GM12878 (cell line): Measurements from ENCODE around the gene LEKR1. TPM values are rescaled to one million over a fixed set of nuclear protein-coding genes. Genes with fewer than 3 reads are reported as not detected.
A peak's percentile ranks its signal among the peaks of the same experiment; 100 is the strongest.

Experiments used
- ATAC-seq: fragments of 200-7000 bp; cut with Tn5 transposase; 3 replicates; pipeline ENCODE4 v1.9.1; 2020; ENCODE audit warnings: mild to moderate bottlenecking, moderate library complexity
- BruUV-seq: library from RNA; stranded (reverse); fragments of 400-500 nt; replicated peaks from 2 replicates; lab custom pipeline; 2021; lab: Mats Ljungman, UMichigan
- CTCF ChIA-PET: fragments of 300-600 bp; sonication (Branson Sonifier 250); formaldehyde crosslinking; extraction: SDS; loops from one replicate; lab custom pipeline; 2021; ENCODE audit warnings: inconsistent platforms; lab: Yijun Ruan, JAX
- POLR2A ChIA-PET: fragments of 350-600 bp; formaldehyde crosslinking; extraction: SDS; loops from one replicate; lab custom pipeline; 2021; ENCODE audit warnings: inconsistent platforms; lab: Charles Lee
- RAD21 ChIA-PET: fragments of 300-600 bp; sonication (Branson Sonifier 250); formaldehyde crosslinking; loops from one replicate; lab custom pipeline; 2023; ENCODE audit warnings: antibody characterized with exemption; ENCODE audit not compliant: unreplicated experiment; lab: Charles Lee
- SMC1A ChIA-PET: fragments of 300-600 bp; sonication (Branson Sonifier 250); formaldehyde crosslinking; loops from one replicate; lab custom pipeline; 2023; ENCODE audit not compliant: unreplicated experiment, uncharacterized antibody; lab: Charles Lee
- DNase-seq: peaks from one replicate; pipeline ENCODE4 v3.0.0-alpha.2; 2011; ENCODE audit warnings: low read depth, low spot score
- FAIRE-seq: peaks from 3 replicates; lab custom pipeline; 2011; peaks lifted over from hg19 to GRCh38; lab: Jason Lieb, UNC
- H2AFZ ChIP-seq: 2 replicates; pipeline ENCODE4 v1.6.0; 2011; ENCODE audit warnings: low read depth, low read length, control low read depth; ENCODE audit not compliant: control insufficient read depth
- H3K27ac ChIP-seq: 2 replicates; pipeline ENCODE4 v1.5.1; 2011; ENCODE audit warnings: control low read depth; ENCODE audit not compliant: control insufficient read depth, insufficient read depth
- H3K27me3 ChIP-seq, 2 experiments: replicated peaks in 1 of 2; 2 replicates each; pipeline versions ENCODE4 v1.6.0 to v1.6.1; 2011; ENCODE audit warnings: low read length in 1 of 2; ENCODE audit not compliant: control insufficient read depth in 2 of 2, insufficient read depth in 2 of 2
- H3K36me3 ChIP-seq, 2 experiments: 2 replicates each; pipeline ENCODE4 v1.5.1; 2011; ENCODE audit warnings: low read length in 1 of 2; ENCODE audit not compliant: control insufficient read depth in 2 of 2, insufficient read depth in 2 of 2
- H3K4me1 ChIP-seq: 2 replicates; pipeline ENCODE4 v1.6.1; 2011; ENCODE audit warnings: mild to moderate bottlenecking, low read length, moderate library complexity, mixed read lengths; ENCODE audit not compliant: control insufficient read depth, insufficient read depth
- H3K4me2 ChIP-seq: 2 replicates; pipeline ENCODE4 v1.6.0; 2011; ENCODE audit warnings: control low read depth; ENCODE audit not compliant: control insufficient read depth, insufficient read depth
- H3K4me3 ChIP-seq: fragments of 200-600 bp; sonication (generic); 2 replicates; pipeline ENCODE4 v1.5.1; 2016
- H3K79me2 ChIP-seq: 2 replicates; pipeline ENCODE4 v1.6.0; 2011; ENCODE audit warnings: low read length; ENCODE audit not compliant: control insufficient read depth, insufficient read depth
- H3K9ac ChIP-seq: 2 replicates; pipeline ENCODE4 v1.8.0; 2011; ENCODE audit warnings: low read length, control low read depth, mixed read lengths; ENCODE audit not compliant: control insufficient read depth, insufficient read depth
- H3K9me3 ChIP-seq: replicated peaks from 3 replicates; pipeline ENCODE4 v1.5.1; 2011; ENCODE audit warnings: mild to moderate bottlenecking, low read length; ENCODE audit not compliant: control insufficient read depth, insufficient read depth
- H4K20me1 ChIP-seq: 2 replicates; pipeline ENCODE4 v1.6.0; 2011; ENCODE audit not compliant: control insufficient read depth, insufficient read depth
- BCL11A ChIP-seq: IDR thresholded peaks from 2 replicates; pipeline ENCODE4 v1.6.1; 2011; ENCODE audit warnings: low read depth, low read length
- BCLAF1 ChIP-seq: fragments of 450-650 bp; IDR thresholded peaks from 2 replicates; pipeline ENCODE4 v1.6.1; 2017; ENCODE audit warnings: antibody characterized with exemption, mild to moderate bottlenecking, moderate library complexity
- BRCA1 ChIP-seq: IDR thresholded peaks from 2 replicates; pipeline ENCODE4 v1.6.1; 2011; ENCODE audit warnings: low read depth, low read length, improper control_type of control experiment
- CHD4 ChIP-seq: fragments of 200-600 bp; sonication (generic); IDR thresholded peaks from 2 replicates; pipeline ENCODE4 v1.6.1; 2016; ENCODE audit warnings: mild to moderate bottlenecking
- EED ChIP-seq: sonication (generic); IDR thresholded peaks from 2 replicates; pipeline ENCODE4 v1.6.1; 2016; ENCODE audit warnings: antibody characterized with exemption, low read depth
- GATAD2B ChIP-seq: fragments of 450-650 bp; conservative IDR thresholded peaks from 2 replicates; pipeline ENCODE4 v1.6.1; 2017; ENCODE audit warnings: low read depth, mild to moderate bottlenecking, moderate library complexity
- KDM1A ChIP-seq: fragments of 200-600 bp; sonication (generic); IDR thresholded peaks from 2 replicates; pipeline ENCODE4 v1.6.1; 2016; ENCODE audit warnings: borderline replicate concordance
- MYB ChIP-seq: fragments of 150-350 bp; IDR thresholded peaks from 2 replicates; pipeline ENCODE4 v1.6.1; 2014; ENCODE audit warnings: mild to moderate bottlenecking, low read depth, low read length, borderline replicate concordance
- PML ChIP-seq: IDR thresholded peaks from 2 replicates; pipeline ENCODE4 v1.6.1; 2012; ENCODE audit warnings: low read length, inconsistent platforms
- POLR2AphosphoS5 ChIP-seq: IDR thresholded peaks from 2 replicates; pipeline ENCODE4 v1.6.1; 2011; ENCODE audit warnings: mild to moderate bottlenecking, low read length, inconsistent platforms
- REST ChIP-seq: IDR thresholded peaks from 2 replicates; pipeline ENCODE4 v1.6.1; 2012; ENCODE audit warnings: mild to moderate bottlenecking, low read depth, low read length
- SKIL ChIP-seq: fragments of 450-650 bp; IDR thresholded peaks from 2 replicates; pipeline ENCODE4 v1.6.1; 2017; ENCODE audit warnings: mild to moderate bottlenecking, low read depth, inconsistent platforms; ENCODE audit not compliant: poor library complexity, severe bottlenecking
- SMAD1 ChIP-seq: fragments of 450-650 bp; IDR thresholded peaks from 2 replicates; pipeline ENCODE4 v1.6.1; 2018; ENCODE audit warnings: mild to moderate bottlenecking, low read depth; ENCODE audit not compliant: partially characterized antibody
- ZNF217 ChIP-seq: fragments of 450-650 bp; IDR thresholded peaks from 2 replicates; pipeline ENCODE4 v1.6.1; 2017; ENCODE audit warnings: antibody characterized with exemption, mild to moderate bottlenecking
- WGBS: methylation state at CpG from one replicate; pipeline ENCODE4 v1.1.6; 2016; ENCODE audit warnings: low lambda C conversion rate; ENCODE audit not compliant: insufficient replicate concordance, insufficient coverage; ENCODE audit errors: missing lambda C conversion rate; 5-methylcytosine and 5-hydroxymethylcytosine counted together
- in situ Hi-C: fragments of 300-500 bp; cut with MboI; formaldehyde crosslinking; loops from 9 replicates; pipeline ENCODE4 v1.14.3; 2018; ENCODE audit warnings: mixed read lengths
- intact Hi-C: fragments of 100-400 bp; cut with micrococcal nuclease; formaldehyde crosslinking; loops from one replicate; pipeline ENCODE4 v1.14.2; 2022; ENCODE audit not compliant: unreplicated experiment
- polyA plus RNA-seq, 11 experiments: library from polyadenylated mRNA; depleted of rRNA in 4 of 11; unstranded in 6 of 11; stranded (reverse) in 5 of 11; fragments of >200 nt; fragmentation: Nextera tagmentation in 4 of 11; fragmentation: Illumina TruSeq in 1 of 11; extraction: Ambion mirVana in 4 of 11; extraction: Trizol in 1 of 11; gene quantifications; 1 replicate in 1 of 11; 2 replicates in 10 of 11; pipeline versions ENCODE4 v1.2.1 to v1.2.3, GENCODE V29; 2011 to 2016; ENCODE audit warnings: inconsistent platforms in 2 of 11, missing spikeins in 2 of 11, low read depth in 1 of 11
- total RNA-seq, 4 experiments: library from RNA; depleted of rRNA in 3 of 4; stranded (reverse); fragments of >200 nt in 3 of 4; fragmentation: Illumina TruSeq in 1 of 4; extraction: Trizol in 1 of 4; gene quantifications; 2 replicates each; pipeline versions ENCODE4 v1.2.1 to v1.2.3, GENCODE V29; 2013 to 2021

Gene LEKR1
- total and polyA plus RNA-seq, 10 of the 15 experiments (the other 5 are each of a cell fraction or from before 2014, with no cell fraction given): 0.48 to 3.2 (median 1.3) TPM

- TF ChIP-seq REST (no peak), GATAD2B (no peak), EED (no peak), BCL11A (no peak), MYB (no peak), CHD4 (no peak), KDM1A (no peak)
These were observed 240.4 kb downstream of the LEKR1 start (continued) for GRCh38 chr3:157066335-157067098.

- intact Hi-C loops: no loop called here
- Histone ChIP-seq H2AFZ (peak overlapping the region; percentile 46; the same call in 1 of the 2 replicates), H3K79me2 (no peaks in the 10 kb centered on the region), H3K27ac (no peak overlapping the region), H4K20me1 (no peaks in the 10 kb centered on the region), H3K36me3 (no peaks in the 10 kb centered on the region), H3K4me1 (peaks cover 31% of the 10 kb centered on the region), H3K9ac (no peak overlapping the region), H3K4me3 (no peak overlapping the region), H3K27me3 (no peaks in the 10 kb centered on the region), H3K4me2 (no peak overlapping the region; the same call in 1 of the 2 replicates), H3K9me3 (no peaks in the 10 kb centered on the region)
- ChIA-PET SMC1A (interaction anchor here (0.7 to 3.6 kb wide), 14 partner anchors 10 to 392 kb away, joined by 3 to 10 read pairs (median 5); partner anchors contain the start of gene TIPARP), POLR2A (interaction anchor here (0.5 to 1.0 kb wide), 2 partner anchors 88 to 1040 kb away, joined by 3 read pairs; no protein-coding TSS in a partner anchor), RAD21 (interaction anchor here (0.9 to 2.7 kb wide), 21 partner anchors 13 to 915 kb away, joined by 3 to 12 read pairs (median 4); partner anchors contain the start of gene LEKR1), CTCF (interaction anchor here (0.6 to 2.4 kb wide), 12 partner anchors 9 to 466 kb away, joined by 3 to 14 read pairs (median 3); no protein-coding TSS in a partner anchor)
- DNase-seq (no peak), ATAC-seq (peak; percentile 55), FAIRE-seq (no peak)
- in situ Hi-C loops: no loop called here
- 18% methylated on average over 3 of the region's 3 CpGs for WGBS
- no TSS peak for BruUV-seq
- TF ChIP-seq PML (no peak), SKIL (no peak), POLR2AphosphoS5 (no peak), ZNF217 (no peak), MYB (no peak), SMAD1 (no peak), BRCA1 (no peak), BCLAF1 (no peak)
These were observed 241.0 kb downstream of the LEKR1 start for GRCh38 chr3:157067114-157067513.
